ENCODE measurements around the gene TCHHL1. TPM values are rescaled to one million over a fixed set of nuclear protein-coding genes. Genes with fewer than 3 reads are reported as not detected.

TCHHL1 gene
- total and polyA plus RNA-seq, 11 donors: not detected

- Histone ChIP-seq H3K4me1 (no peaks in the 10 kb centered on the region), H3K9me3 (no peaks in the 10 kb centered on the region), H3K27me3 (peaks cover 0 to 22% (median 0%) of the 10 kb centered on the region in 9 donors), H3K4me3 (no peak overlapping the region), H3K36me3 (no peaks in the 10 kb centered on the region), H3K27ac (no peak overlapping the region)
- TF ChIP-seq, protein P1, sequence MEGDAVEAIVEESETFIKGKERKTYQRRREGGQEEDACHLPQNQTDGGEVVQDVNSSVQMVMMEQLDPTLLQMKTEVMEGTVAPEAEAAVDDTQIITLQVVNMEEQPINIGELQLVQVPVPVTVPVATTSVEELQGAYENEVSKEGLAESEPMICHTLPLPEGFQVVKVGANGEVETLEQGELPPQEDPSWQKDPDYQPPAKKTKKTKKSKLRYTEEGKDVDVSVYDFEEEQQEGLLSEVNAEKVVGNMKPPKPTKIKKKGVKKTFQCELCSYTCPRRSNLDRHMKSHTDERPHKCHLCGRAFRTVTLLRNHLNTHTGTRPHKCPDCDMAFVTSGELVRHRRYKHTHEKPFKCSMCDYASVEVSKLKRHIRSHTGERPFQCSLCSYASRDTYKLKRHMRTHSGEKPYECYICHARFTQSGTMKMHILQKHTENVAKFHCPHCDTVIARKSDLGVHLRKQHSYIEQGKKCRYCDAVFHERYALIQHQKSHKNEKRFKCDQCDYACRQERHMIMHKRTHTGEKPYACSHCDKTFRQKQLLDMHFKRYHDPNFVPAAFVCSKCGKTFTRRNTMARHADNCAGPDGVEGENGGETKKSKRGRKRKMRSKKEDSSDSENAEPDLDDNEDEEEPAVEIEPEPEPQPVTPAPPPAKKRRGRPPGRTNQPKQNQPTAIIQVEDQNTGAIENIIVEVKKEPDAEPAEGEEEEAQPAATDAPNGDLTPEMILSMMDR (IDR thresholded peaks at IDR 0.05): no peak
- no peak for TF ChIP-seq POLR2A (IDR thresholded peaks at IDR 0.05)
- WGBS, 4 donors: 80 to 90% (median 84%) methylated on average over 22 to 24 of the region's 24 CpGs
- no peak for ATAC-seq
- intact Hi-C loops (cut with DNase I): no loop called here
- peak in 1 of 5 donors; percentile 41 for DNase-seq
These were observed 9.9 kb downstream of the TCHHL1 start for GRCh38 chr1:152078831-152079441.

DNA sequence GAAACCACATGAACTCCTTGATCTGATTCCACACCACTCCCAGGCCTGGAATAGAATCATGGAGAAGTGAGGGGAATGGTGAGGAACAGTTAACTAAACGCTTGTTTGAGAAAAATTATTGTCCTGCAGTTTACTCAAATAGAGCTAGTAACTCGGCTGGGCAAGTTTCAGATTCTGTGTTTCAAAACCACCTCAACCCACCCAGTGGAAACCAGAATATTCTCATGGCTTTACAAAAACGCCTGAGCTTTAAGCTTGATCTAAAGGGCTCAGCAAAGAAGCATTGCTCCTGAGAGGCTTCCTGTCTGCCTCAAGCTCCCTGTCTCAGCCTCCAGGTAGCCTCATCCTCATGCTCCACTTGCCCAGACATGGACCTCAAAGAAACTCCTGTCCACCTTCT lies 16.6 kb downstream of the TCHHL1 start:
- H3K27ac ChIP-seq: no peak overlapping the region
- peaks cover 0 to 32% (median 4%) of the 10 kb centered on the region in 9 donors for H3K27me3 ChIP-seq
- TF ChIP-seq, protein P1 (IDR thresholded peaks at IDR 0.05): no peak
- no peak for TF ChIP-seq POLR2A (IDR thresholded peaks at IDR 0.05)
- DNase-seq (no peak), ATAC-seq (no peak)
- H3K36me3 ChIP-seq: no peaks in the 10 kb centered on the region
- H3K9me3 ChIP-seq: no peaks in the 10 kb centered on the region
- intact Hi-C loops (cut with DNase I): no loop called here
- H3K4me3 ChIP-seq: no peak overlapping the region
- no peaks in the 10 kb centered on the region for H3K4me1 ChIP-seq
- 76 to 89% (median 79%) methylated on average over 3 of the region's 3 CpGs for WGBS, 4 donors

DNA sequence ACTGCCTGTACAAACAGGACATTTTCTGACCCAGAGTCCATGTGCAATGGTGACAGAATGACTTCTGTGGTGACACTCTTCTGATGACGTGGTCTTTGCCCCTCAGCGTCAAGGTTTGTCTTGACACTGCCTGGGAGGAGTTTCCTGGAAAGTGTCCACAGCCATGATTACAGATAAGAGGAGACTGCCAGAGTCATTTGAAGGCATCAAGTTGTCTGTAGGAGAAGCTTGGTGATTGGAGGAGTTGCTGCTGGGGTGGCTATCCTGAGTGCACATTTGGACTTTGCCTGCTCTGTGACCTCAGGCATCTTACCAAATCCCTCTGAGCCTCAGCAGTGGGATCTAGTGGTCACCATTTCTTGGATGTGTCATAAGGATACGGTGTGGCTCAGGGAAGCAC lies 17.7 kb downstream of the TCHHL1 start:
- no peak overlapping the region for H3K4me3 ChIP-seq
- DNase-seq (no peak), ATAC-seq (no peak)
- TF ChIP-seq, protein P1 (IDR thresholded peaks at IDR 0.05): no peak
- no peak for TF ChIP-seq POLR2A (IDR thresholded peaks at IDR 0.05)
- intact Hi-C loops (cut with DNase I): no loop called here
- no peak overlapping the region for H3K27ac ChIP-seq
- no peaks in the 10 kb centered on the region for H3K9me3 ChIP-seq
- H3K4me1 ChIP-seq: no peaks in the 10 kb centered on the region
- no peaks in the 10 kb centered on the region for H3K36me3 ChIP-seq
- 42 to 51% (median 47%) methylated on average over 3 of the region's 3 CpGs for WGBS, 4 donors
- H3K27me3 ChIP-seq: peaks cover 0 to 32% (median 4%) of the 10 kb centered on the region in 9 donors

GRCh38 chr1:152067929-152068328 lies 20.9 kb downstream of the TCHHL1 start:
- no peak for DNase-seq

More at GRCh38 chr1:152067929-152068328, 20.9 kb downstream of the TCHHL1 start:
- Histone ChIP-seq H3K4me3 (no peak overlapping the region), H3K4me1 (no peaks in the 10 kb centered on the region), H3K27me3 (peaks cover 0 to 36% (median 4%) of the 10 kb centered on the region in 9 donors), H3K36me3 (no peaks in the 10 kb centered on the region), H3K9me3 (no peaks in the 10 kb centered on the region), H3K27ac (no peak overlapping the region)
- ATAC-seq: no peak
- TF ChIP-seq POLR2A (IDR thresholded peaks at IDR 0.05): no peak
- TF ChIP-seq, protein P1 (IDR thresholded peaks at IDR 0.05): no peak
- 54 to 82% (median 64%) methylated on average over 1 of the region's 1 CpG for WGBS, 4 donors
- intact Hi-C loops (cut with DNase I): loop anchor here in 1 of 10 donors (5.0 kb wide), 1 partner anchor 44 kb away; no protein-coding TSS in a partner anchor

All from heart left ventricle (tissue), 16 donors.